ENCODE data around the gene ZNF318. TPM values are rescaled to one million over a fixed set of nuclear protein-coding genes. Genes with fewer than 3 reads are reported as not detected.

ZNF318 gene
- total and polyA plus RNA-seq, 9 donors, result 8.3 to 26.0 (median 19.6) TPM

GRCh38 chr6:43339168-43339567 lies 30.3 kb downstream of the ZNF318 start:
- TF ChIP-seq POLR2A (IDR thresholded peaks at IDR 0.05) (no peak), CTCF (IDR thresholded peaks at IDR 0.05) (no peak), EP300 (IDR thresholded peaks at IDR 0.05) (no peak)
- Histone ChIP-seq H3K4me3 (no peak overlapping the region), H3K27ac (no peak overlapping the region), H3K36me3 (no peaks in the 10 kb centered on the region), H3K9me3 (no peaks in the 10 kb centered on the region), H3K4me1 (ENCODE audit: insufficient read depth) (no peaks in the 10 kb centered on the region), H3K27me3 (no peaks in the 10 kb centered on the region)
- no peak for DNase-seq
- WGBS, 3 donors, result 89 to 97% (median 96%) methylated on average over 4 of the region's 4 CpGs
- intact Hi-C loops (cut with DNase I), result loop anchor here in 1 of 4 donors (10.0 kb wide), 1 partner anchor 84 kb away; no protein-coding TSS in a partner anchor

DNA sequence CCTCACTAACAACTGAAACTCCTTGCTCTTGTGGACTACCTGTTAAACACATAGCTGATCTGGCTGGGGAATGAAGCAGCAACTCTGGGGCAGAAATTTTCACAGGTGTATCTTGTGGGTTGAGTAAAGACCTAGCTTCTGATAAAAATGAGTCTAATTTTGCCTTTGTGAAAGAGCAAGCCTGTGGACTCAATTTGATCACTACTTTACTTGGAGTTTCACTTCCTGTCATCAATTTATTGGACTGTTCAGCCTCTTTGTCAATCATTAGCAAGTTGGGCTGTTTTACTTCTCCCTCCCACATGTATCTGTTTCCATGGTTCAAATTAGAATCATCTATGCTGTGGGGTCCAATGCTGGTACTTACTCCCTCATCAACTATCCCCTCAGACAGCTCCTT lies 31.2 kb downstream of the ZNF318 start:
- Histone ChIP-seq H3K4me3 (no peak overlapping the region), H3K9me3 (no peaks in the 10 kb centered on the region), H3K36me3 (no peaks in the 10 kb centered on the region), H3K27me3 (no peaks in the 10 kb centered on the region), H3K4me1 (ENCODE audit: insufficient read depth) (no peaks in the 10 kb centered on the region), H3K27ac (no peak overlapping the region)
- DNase-seq, result no peak
- TF ChIP-seq CTCF (IDR thresholded peaks at IDR 0.05), result no peak
- TF ChIP-seq POLR2A (IDR thresholded peaks at IDR 0.05), result no peak
- TF ChIP-seq EP300 (IDR thresholded peaks at IDR 0.05), result no peak
- intact Hi-C loops (cut with DNase I), result loop anchor here in 1 of 4 donors (10.0 kb wide), 1 partner anchor 83 kb away; no protein-coding TSS in a partner anchor

DNA sequence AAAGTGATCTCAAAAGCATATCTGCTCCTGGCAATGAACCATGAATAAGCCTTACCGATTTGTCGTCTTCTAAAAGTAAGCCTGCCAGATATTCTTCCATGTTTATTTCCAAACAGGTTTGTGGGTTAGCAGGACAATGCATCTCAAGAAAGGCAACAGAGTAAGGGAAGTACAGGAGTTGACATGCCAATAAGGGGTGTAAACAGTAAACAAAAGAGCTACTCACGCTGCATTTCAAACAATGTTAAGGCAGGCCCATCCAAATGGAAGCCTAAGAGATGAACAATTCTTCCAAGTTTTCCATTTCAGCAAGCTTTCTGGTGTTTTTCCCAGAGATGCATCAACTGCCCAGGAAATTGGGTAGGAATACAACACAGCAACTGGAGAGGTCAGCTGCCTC lies 33.1 kb downstream of the ZNF318 start:
- intact Hi-C loops (cut with DNase I), result loop anchor here in 1 of 4 donors (10.0 kb wide), 1 partner anchor 82 kb away; no protein-coding TSS in a partner anchor
- no peaks in the 10 kb centered on the region for H3K4me1 ChIP-seq (ENCODE audit: insufficient read depth)
- no peaks in the 10 kb centered on the region for H3K9me3 ChIP-seq
- H3K27ac ChIP-seq, result no peak overlapping the region
- WGBS, 3 donors, result 48 to 56% (median 56%) methylated on average over 3 of the region's 3 CpGs
- no peak for DNase-seq
- no peaks in the 10 kb centered on the region for H3K27me3 ChIP-seq
- TF ChIP-seq POLR2A (IDR thresholded peaks at IDR 0.05) (no peak), CTCF (IDR thresholded peaks at IDR 0.05) (no peak), EP300 (IDR thresholded peaks at IDR 0.05) (no peak)
- H3K4me3 ChIP-seq, result no peak overlapping the region
- no peaks in the 10 kb centered on the region for H3K36me3 ChIP-seq

- Histone ChIP-seq H3K9me3 (no peaks in the 10 kb centered on the region), H3K27ac (no peak overlapping the region), H3K4me1 (ENCODE audit: insufficient read depth) (no peaks in the 10 kb centered on the region), H3K36me3 (no peaks in the 10 kb centered on the region), H3K27me3 (no peaks in the 10 kb centered on the region), H3K4me3 (no peak overlapping the region)
- TF ChIP-seq CTCF (IDR thresholded peaks at IDR 0.05) (no peak), EP300 (IDR thresholded peaks at IDR 0.05) (no peak), POLR2A (IDR thresholded peaks at IDR 0.05) (no peak)
- WGBS, 3 donors, result 92 to 98% (median 93%) methylated on average over 3 of the region's 3 CpGs
- no peak for DNase-seq
- intact Hi-C loops (cut with DNase I), result loop anchor here in 1 of 4 donors (10.0 kb wide), 1 partner anchor 81 kb away; no protein-coding TSS in a partner anchor
Observed at GRCh38 chr6:43335469-43335868, 34.0 kb downstream of the ZNF318 start.

Measured in ovary (tissue), 9 donors.